HG03060 (cell line): ENCODE measurements around the gene OTOGL.
A peak's percentile ranks its signal among the peaks of the same experiment; 100 is the strongest.
"Not testable (repeated sequence)": the region's sequence is repeated elsewhere in the genome, so short reads cannot be mapped to it uniquely, and the experiment has no call there.

ENCODE experiments used
- ATAC-seq: cut with Tn5 transposase; IDR thresholded peaks from one replicate; pipeline ENCODE4 v1.9.1; 2021; ENCODE audit warnings: low read depth, moderate number of reproducible peaks; ENCODE audit not compliant: unreplicated experiment

The OTOGL gene

DNA sequence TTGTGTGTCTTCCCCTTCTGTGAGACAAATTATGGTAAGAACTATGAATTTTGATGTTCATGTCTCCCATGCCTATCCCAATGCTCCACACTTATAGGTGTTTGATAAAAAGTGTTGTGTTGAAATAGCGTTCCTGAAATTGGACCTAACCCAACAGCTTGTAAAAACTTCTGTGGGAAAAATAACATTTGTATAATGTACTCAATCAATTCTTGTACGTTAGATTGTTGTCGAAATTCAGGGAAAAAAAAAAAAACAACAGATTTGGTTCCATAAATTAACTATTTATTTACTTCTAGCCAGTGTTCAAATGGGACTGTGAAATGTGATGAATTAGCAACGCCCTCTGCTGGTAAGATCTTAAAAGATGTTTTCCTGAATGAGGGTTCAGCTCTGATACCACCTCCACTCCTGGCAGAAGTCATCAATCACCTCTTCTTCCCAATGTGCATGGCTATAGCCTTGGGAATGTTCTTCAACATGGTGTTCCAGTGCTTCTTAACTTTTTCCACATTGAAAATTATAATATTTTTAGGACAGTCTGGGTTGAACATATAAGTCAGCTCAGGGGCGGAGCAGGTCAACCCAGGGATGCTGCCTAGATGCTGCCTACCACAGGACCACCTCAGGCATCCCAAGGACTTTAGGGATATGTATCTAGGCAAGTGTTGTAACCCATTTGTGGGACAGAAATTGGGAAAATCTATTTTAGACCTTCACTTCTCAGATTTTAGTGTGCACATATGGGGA is 170.6 kb downstream of the OTOGL start:
- ATAC-seq, result no peak

DNA sequence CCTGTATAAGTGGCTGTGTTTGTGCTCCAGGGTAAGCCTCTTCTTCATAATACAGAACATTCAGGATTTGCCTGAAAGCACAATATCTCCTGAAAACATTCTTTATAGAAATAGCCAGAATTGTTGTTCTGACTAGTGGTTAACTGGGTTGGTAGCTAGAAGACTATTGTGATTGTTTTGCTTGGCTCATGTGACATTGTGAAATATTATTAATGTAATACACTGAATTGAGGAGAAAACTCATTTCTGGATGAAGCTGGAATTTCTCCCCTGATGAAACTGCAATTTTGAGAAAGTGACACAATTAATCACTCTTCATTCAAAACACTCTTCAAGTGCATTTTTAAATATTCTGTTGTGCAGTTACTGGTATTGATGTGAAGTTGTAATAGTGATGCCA is 172.4 kb downstream of the OTOGL start:
- no peak for ATAC-seq

DNA sequence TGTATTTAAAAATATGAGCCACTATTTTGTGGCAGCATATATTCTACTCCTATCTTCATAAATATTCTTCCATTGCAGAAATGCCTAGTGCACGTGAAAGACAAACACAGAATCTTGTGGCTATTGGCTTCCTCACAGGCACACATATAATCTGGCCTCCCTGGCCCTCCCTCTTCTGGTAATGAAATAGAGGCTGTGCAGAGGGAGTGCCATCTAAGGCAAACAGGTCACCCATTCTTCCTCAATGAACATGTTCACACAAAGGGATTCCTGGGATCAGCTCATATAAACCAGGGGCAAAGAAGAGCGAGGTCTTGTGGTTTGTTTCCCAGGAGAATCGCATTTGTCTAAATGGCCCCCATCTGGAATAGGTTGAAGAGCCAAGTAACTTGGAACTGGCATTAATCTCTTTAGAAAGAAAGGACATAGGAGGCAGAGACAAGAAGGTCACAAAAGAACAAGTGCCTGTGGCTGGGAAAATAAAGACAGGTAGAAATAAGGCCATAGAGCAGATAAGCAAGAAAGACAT is 173.1 kb downstream of the OTOGL start:
- ATAC-seq, result no peak

DNA sequence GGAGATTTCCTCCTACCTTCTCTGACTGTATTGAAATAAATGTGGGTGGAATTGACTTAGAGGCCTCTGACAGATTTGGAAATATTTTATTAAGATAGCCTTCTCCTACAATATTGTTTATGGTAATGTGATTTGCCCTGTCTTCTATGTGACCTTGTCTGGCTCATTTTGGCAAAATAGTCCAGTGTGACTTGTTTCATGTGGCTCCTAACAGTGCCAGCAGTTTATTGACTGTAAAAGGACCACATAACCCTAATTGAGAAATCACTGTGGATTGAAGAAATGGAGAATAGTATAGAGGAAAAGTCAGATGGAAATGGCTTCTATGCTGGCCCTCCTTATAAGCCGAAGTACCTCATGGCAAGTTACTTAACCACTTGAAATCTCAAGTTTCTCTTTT is 173.8 kb downstream of the OTOGL start:
- no peak for ATAC-seq

DNA sequence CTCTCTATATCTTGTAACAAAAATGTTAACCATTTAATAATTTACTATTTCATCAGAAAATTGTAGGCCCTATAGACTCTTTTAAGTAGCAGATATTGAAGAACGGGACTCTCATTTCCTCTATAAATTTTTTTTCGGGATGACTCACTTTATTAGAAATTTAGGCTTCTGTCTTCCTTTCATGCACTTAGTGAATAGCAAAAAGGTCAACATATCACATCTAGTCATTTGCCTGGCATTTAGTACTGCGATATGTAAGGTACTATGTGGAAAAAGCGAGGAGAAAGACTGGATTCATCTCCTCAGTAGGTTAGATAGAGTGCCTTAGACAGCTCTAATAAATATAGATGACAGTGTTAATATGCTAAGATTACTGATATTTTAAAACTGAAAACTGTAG is 178.4 kb downstream of the OTOGL start:
- no peak for ATAC-seq

DNA sequence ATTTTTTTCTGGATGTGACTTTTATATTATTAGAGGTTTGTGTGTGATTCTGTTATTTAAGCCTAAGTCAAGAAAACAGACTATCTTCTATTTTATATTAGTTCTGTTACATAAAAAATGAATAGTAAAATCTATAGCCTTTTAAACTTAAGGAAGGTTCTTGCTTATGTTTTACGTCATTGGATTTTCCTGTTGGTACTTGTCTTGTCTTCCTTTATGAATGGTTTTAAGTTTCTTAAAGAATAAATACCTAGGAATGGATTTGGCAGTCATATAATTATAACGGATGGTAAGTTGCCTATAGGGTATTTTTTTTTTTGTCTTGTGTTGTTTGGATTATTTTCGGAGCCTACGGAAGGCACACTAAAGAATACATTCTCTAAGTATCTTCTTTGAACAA is 182.9 kb downstream of the OTOGL start:
- no peak for ATAC-seq

DNA sequence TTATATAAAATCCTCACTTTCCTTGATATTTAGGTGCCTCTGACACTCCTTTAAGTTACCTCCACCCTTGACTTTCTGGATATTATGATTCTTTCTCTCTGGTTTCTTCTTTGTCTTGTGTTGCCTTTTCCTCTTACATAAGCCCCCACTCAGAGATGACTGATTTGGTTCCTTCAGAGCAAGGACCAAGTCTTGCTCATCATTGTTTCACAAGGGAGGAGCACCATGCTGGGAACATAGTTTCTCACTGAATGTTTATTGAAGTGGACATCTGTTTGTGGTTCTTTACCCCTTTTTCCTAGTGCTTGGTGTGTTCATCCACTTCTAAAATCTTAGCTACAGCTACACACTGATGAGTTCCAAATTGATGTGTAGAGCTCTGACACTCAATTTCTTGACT is 183.4 kb downstream of the OTOGL start:
- ATAC-seq, result no peak

DNA sequence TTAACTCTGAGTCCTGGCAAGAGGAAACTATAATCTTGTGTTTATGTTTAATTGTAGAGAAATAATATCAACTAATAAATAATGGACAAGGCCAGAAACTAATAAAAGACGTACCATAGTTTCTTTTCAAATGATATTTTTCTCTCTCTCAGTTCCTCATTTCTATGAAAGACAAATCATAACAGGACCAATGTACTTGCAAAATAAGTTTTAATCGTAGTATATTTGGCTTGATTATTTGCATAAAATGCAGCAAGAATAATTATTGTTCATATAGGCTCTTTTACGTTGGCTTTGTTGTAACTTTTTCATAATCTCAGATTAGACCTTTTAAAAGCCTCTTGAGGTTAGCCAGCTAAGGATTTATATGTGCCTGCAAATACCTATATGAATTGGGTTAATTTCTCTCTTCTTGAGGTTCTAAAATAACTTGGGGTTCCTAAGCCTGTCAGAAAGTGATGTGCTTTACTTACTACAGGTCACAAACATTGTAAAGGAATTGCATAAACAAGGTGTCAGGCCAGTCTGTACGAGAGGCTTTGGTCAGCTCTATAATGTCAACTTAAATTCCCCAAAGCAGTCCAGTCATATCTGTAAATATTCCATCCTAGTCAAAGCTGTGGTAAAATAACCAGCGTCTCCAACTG is 191.9 kb downstream of the OTOGL start:
- ATAC-seq, result peak; percentile 58

DNA sequence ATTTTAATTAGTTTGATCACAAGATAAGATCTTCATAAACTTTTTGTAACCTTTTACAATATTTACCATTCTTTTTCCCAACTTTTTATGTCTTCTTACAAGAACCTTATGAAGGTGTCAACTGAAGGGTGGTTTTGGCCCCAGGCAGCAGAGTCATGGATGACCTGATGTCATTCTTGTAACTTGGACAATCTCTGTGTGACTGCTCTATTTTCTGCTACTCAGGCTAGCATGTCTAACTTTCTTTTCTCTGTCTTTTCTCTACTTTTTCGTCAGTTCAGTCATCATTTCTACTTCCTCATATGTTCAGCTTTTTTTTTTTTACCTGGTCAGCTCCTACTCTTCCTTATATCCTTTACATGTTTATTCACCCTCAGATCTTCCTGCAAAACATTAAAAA is 194.0 kb downstream of the OTOGL start:
- no peak for ATAC-seq

DNA sequence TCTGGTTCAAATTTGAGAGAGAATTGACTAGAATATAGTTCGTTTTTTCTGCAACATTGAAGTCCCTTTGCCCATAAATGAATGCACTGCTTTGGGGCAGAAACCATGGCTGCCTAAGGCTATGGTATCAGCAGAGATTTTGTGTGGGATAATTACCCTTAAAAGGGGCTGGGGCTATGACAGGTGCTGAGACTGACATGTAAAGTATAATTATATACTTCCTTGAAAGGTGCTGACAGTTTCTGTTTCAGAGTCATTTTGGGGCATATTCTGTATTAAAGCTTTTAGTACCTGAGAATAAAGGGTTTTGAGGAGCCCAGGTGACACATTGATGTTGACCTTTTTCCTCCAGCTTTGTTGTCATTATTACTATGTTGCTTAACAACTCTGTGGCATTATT is 194.4 kb downstream of the OTOGL start:
- no peak for ATAC-seq

DNA sequence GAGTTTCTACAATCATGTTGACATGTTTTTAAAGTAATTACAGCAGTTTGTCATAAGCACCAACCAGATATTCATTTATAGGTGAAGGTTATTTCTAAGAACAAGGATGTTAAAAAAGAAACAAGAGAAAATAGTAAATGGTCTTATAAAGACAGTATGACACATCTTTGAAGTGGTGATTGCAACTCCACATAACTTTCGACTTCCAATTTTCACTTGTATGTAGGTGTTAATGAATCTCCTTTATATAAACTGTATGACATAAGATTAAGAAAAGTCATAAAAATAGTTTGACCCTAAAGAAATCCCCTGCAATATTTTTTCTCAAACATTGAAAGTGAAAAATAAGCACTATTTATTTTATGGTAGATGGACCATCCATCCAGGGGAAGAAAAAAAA is 199.9 kb downstream of the OTOGL start:
- ATAC-seq, result peak; percentile 38

DNA sequence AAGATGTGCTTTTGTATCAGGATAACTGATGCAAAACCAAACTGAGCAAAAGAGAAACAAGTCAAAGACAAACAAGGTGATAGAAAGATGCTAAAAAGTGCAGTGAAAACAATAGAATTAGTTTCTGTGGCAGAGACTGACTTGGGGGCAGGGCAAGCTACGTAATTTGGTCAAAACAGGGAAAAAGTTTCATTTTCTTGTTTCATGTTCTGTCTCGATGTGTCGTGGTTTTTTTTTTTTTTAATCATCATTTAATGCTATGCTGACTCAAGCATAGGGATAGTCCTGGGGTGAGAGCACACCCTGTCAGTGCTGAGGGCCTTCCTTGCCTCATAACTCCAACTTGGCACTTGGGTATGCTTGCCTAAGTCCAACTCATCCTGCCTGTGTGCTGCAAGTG is 200.6 kb downstream of the OTOGL start:
- peak; percentile 65 for ATAC-seq

DNA sequence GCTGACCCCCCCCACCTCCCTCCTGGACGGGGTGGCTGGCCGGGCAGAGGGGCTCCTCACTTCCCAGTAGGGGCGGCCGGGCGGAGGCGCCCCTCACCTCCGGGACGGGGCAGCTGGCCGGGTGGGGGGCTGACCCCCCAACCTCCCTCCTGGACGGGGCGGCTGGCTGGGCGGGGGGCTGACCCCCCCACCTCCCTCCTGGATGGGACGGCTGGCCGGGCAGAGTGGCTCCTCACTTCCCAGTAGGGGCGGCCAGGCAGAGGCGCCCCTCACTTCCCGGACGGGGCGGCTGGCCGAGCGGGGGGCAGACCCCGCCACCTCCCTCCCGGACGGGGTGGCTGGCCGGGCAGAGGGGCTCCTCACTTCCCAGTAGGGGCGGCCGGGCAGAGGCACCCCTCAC is 208.1 kb downstream of the OTOGL start:
- ATAC-seq, result not testable (repeated sequence)

DNA sequence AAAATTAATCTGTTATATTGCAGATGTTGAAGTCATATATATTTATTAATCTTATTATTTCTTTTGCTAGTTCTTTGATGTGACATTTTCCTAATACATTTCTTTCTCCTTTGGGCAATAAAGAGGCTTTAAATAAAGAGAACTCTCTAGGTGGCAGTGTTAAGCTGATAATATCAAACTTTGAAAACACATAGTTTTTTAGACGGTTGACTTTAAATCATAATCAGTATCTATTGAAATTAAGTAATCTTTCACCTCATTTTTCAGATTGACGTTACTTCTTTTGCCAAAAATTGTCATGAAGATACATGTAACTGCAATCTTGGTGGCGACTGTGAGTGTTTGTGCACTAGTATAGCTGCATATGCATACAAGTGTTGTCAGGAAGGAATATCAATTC is 213.9 kb downstream of the OTOGL start:
- no peak for ATAC-seq

DNA sequence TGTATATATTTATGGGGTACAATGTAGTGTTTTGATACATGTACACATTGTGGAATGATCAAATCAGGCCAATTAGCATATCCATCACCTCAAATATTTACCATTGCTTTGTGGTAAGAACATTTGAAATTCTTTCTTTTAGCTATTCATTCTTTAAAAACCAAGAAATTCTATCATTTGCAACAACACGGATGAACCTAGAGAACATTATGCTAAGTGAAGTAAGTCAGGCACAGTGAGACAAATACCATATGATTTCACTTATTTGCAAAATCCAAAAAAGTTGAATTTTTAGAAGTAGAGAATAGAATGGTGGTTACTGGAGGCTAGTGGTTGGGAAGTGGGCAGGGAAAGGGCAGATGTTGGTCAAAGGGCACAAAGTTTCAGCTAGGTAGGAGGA is 215.4 kb downstream of the OTOGL start:
- no peak for ATAC-seq

DNA sequence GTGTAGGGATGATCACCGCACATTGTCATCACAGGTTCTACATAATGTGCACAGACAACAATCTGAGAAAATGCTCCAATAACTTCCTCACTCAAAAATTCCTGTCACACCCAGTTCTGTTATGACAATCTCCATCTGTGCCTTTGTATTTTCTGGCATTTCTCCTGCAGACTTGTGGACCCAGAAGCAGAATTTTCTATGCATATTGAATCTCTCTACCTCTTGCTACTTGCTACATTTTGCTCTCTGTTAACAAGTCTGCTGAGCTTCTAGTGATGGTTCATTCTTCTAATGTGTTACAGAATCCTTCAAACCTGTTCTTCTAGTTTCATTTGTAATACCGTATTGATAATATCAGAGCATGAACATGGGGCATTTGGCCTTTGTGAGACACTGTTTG is 216.9 kb downstream of the OTOGL start:
- no peak for ATAC-seq

DNA sequence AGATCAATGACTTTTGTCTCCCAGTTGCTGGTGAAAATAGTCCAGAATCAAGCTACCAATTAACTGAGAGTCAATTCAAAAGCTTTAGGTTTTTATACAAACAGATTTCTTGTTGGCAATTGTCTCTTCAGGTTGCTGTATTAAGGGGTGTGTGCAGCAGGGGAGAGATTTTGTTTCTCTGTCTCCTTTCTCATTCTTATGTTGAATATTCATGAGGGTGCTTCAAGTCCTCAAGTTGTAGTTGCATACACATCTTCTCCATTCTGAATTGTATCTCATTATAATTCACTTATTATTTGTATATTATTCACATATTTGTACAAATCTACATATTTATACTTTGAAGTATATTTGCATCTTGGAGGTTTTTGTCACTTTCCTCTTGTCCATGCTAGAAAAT is 218.0 kb downstream of the OTOGL start:
- no peak for ATAC-seq

DNA sequence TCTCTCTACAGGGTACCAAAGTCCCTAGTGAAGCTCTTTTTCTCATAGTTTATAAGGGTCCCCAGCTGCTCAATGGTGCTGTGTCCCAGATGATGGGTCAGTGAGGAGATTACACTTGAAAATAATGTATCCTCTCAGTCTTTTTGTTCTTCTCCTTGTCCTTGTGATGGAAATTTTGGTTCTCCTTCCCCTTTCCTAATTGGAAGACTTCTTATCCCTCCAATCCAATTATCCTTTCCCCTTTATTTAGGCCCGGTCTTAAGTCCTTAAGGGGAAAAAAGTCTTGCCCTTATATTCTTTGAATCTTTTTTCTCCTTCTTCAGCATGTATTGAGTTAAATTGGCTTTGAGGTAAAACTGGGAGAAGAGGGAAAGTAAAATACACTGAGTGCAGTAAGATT is 218.6 kb downstream of the OTOGL start:
- no peak for ATAC-seq

DNA sequence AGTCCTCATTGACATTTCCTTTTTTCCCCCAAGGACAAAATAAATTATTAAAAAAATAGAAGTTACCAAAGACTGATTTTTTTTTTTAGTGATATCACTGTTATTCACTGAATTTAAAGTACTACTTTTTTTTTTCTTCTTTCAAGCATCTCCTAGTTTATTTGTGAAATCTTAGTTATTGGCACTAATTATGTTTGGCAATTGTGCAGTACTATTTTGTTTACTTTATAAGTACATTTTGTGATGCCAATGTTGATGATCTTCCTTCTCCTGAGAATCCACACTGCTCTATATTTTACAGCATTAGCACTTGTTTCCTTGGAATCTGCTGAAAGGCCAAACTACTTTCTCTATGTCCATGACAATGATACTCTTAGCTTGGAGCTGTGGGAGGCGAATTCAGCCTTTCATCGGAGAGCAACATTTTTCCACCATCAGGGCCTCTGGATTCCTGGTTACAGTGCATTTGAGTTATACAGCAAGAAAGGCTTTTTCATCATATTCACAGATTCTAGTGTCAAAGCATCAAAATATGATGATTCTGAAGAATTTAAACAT is 220.9 kb downstream of the OTOGL start:
- no peak for ATAC-seq

DNA sequence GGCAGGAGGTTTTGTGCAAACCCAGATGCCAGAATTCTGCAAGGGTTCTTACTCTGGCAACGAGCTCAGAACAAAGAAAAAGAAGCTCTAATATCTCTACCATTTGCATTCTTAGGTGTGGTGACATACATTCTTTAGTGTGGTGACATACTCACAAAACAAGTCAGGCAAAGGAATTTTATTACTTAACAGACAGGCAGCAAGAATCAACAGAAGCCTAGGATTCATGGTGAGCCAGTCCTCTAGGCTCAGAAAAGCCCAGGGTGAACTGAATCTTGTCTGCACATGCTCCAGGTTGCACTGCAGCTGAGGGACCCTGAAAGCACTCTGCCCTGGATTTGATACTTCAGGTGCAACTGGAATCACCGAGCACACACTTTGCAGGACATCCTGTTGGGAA is 222.3 kb downstream of the OTOGL start:
- no peak for ATAC-seq

DNA sequence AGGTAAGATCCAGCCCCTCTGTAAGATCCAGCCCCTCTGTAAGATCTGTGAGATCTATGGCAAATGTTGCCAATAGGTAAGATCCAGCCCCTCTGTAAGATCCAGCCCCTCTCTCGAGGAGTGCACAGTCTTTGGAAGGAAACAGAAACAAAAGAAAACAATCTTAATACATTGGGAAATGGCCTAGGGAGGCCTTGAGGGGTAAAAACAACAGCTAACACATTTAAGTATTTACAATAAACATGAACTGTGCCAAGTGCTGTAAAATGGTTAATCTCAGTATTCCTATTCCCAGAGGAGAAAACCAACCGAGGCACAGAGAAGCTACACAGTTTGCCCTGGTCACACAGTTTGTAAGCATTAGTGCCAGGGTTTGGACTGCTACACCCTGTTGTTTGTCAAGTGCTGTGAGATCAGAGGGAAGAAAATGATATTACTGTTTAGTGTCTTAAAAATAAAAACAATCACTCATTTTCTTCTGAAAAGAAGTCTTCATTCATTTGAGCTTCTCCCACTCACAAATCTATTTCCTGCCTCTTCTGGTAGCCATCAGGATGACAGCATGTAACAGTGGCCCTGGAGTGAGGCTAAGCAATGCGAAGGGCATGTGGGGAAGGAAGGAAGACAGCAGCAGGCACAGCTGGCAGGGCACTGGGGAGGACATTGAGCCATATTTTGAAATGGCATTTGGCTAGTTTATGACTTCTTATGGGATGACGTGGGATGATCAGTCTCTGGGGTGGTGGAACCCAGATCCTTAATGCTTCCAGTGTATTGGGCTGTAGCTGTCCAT is 226.0 kb downstream of the OTOGL start:
- ATAC-seq, result no peak
